HG03280 (cell line): ENCODE results near the gene TMEM174.

Experiments
- ATAC-seq: cut with Tn5 transposase; IDR thresholded peaks from one replicate; pipeline ENCODE4 v1.9.1; 2021; ENCODE audit warnings: mild to moderate bottlenecking, moderate library complexity; ENCODE audit not compliant: unreplicated experiment

Gene TMEM174, protein sequence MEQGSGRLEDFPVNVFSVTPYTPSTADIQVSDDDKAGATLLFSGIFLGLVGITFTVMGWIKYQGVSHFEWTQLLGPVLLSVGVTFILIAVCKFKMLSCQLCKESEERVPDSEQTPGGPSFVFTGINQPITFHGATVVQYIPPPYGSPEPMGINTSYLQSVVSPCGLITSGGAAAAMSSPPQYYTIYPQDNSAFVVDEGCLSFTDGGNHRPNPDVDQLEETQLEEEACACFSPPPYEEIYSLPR

DNA sequence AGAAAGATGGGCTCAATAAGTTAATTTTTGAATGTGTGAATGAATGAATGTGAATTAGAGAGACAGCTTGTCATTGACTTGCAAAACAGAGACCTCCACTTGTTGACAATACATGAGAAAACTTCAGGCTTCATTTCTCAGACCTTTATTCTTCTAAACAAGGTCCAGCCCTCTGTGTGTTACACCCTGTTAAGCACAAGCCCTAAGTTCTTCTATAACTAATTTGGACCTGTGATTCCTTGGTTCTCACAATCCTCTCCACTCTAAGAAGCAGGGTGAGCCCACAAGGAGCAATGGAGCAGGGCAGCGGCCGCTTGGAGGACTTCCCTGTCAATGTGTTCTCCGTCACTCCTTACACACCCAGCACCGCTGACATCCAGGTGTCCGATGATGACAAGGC lies at the start of gene TMEM174:
TSS of gene TMEM174 (plus strand) at position 243 of the 400 bp plus-strand sequence. CDS start at position 294, 51 bp downstream.
- ATAC-seq, result no peak

DNA sequence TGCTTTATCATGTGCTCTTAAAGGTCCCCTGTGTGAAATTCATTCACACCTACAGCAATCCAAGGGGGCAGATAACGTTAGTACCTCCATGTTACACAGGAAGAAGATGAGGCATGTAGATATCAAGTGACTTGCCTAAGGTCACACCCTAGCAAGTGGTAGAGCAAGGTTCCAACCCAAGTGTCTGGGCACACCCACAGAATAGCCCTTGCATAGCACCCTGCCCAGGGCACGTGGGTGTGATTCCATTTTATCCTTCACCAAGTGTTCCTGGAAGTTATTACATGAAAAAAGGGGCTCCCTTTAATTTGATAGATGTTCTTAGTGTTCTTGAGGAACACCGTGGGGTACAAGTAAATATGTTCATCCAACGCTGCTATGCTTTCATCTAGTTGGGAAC lies 47.7 kb upstream of the TMEM174 start:
- ATAC-seq, result no peak

GRCh38 chr5:73126381-73126780 lies 46.6 kb upstream of the TMEM174 start:
- ATAC-seq, result no peak

DNA sequence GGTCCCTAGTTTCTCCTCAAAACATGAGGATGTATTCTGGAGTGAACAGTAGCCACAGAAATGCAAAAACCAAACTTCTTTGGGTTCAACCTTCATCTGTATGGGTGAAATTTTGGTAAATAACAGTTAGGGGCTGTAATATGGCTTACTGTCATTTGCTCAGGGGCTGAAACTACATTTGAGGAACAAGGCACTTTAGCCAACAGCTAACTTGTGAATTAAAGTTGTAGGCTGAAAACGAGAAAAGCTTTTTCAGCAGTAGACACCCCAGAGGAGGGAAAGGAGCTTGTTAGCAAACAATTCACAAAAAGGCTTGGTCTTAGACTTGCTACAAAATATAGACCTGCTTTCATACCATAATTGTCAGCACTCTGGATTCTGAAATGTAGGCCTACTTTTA lies 46.0 kb upstream of the TMEM174 start:
- no peak for ATAC-seq

- no peak for ATAC-seq
These were observed 43.9 kb upstream of the TMEM174 start for GRCh38 chr5:73129143-73129542.

DNA sequence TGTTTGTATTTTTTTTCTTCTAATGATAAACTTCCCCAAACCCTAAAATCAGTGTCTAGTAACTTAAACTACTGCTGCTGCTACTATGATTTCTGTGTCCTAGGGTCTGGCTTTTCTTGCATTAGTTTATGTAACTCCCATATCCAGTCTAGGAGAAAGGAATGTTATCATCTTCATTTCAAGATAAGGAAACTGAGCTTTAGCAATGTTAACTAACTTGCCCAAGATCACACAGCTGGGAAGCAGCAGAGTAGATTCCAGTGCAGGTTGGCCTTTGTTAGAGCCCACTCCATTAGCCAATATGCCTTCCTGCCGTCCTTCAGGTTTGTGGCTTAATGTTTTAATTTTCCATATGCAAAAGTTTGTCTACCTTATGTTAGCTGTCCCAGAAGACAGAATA lies 42.2 kb upstream of the TMEM174 start:
- no peak for ATAC-seq

DNA sequence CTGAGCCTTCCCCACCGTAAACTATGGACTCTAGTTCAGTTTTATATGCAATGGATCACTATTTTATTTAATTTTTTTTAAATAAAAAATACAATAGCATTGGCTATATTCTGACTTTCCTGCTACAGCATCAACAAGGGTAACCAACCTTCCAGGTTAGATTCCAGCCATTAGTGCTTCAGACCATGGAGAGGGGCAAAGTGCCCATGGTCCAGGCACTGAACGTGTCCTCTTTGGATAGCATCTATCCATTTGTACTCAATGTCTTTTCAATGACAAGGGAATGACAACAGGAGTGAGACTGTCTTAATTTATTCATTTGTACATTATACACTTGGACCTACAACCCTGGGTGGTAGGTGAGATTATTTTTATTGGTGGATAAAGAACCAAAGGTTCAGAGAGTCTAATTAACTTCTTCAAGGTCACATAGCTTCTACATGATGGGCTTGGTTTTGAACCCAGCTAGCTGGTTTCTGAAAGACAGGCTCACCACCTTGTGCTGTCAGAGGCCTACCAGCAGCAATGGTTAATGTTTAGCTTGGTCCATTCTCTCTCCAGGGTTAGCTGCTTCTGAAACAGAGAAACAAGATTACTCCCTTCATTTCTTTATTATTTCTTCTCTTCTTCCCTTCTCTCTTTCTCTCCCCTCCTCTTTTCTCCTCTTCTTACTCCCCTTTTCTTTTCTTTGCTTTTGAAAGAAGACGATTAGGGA lies 41.1 kb upstream of the TMEM174 start:
- ATAC-seq, result no peak

DNA sequence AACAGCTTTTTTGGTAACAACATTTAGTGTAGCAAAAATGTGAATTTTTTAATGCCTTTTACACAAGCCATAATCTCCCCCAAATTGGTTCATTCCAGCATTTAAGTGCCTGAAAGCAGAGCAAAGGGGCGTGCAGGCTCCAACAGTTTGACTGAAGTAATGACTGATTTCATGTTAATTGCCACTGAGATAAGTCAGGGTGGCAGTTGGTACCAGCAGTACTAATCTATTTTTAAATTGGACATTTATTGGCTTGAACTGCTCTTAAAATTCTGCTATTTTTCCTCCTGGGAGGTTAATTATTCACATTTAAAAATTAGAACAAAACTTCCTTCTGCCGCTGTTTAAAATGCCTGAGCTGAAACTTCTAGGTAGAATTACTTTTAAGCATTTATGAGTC lies 40.2 kb upstream of the TMEM174 start:
- ATAC-seq, result no peak

- no peak for ATAC-seq
These were observed 38.0 kb upstream of the TMEM174 start for GRCh38 chr5:73135021-73135420.

DNA sequence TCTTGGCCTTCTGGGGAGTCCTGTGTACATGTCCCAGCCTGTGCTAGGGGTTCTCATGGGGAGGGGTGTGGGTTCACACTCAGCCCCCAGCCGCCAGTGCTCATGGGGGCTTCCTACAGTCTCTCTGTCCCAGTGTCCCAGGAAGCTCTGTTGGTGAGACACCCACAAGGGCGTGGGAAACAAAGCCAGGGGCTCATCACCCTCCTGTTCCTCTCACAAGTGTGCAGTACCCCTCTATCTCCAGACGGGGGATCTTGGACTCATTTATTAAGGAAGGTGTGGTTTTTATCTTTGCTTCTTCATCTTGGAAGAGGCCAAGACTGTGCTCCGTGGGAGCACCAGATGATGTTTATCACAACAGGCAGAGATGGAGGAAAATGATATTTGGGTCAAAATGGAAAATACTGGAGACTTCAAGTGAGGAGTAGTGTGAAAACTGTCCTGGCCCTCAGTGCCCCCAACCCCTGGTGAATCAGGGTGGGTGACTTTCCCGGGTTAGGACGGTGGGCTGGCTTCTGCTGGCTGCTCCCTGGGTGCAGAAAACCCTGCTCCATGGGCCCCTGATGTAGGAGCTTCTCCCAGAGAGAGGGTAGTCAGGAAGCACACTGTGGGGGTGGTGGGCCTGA lies 37.5 kb upstream of the TMEM174 start:
- ATAC-seq, result no peak

DNA sequence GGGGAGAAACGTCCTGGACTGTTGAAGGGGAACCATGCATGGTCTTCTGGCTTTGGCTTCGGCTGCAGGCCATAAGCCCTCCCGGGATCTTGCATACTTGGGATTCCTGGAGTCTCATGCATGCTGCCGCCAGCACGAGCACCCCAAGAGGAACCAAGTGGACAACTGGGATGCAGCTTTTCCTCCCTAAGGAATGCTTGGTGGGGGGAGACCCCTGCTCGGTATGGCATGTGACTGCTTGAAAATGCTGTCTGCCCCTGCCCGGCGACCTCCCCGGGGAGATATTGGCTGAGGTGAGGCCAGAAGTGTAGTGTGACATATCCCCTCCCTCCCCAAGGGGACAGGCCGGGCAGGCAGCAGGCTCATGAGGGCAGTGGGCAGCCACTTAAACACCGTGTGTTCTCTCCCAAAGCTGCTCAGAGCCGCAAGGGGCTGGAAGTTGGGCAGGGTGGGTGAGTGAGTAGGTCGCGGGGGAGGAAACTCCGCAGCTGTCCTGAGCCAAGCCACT lies 36.9 kb upstream of the TMEM174 start:
- ATAC-seq, result no peak

- no peak for ATAC-seq
These were observed 35.1 kb upstream of the TMEM174 start for GRCh38 chr5:73137563-73138530.

DNA sequence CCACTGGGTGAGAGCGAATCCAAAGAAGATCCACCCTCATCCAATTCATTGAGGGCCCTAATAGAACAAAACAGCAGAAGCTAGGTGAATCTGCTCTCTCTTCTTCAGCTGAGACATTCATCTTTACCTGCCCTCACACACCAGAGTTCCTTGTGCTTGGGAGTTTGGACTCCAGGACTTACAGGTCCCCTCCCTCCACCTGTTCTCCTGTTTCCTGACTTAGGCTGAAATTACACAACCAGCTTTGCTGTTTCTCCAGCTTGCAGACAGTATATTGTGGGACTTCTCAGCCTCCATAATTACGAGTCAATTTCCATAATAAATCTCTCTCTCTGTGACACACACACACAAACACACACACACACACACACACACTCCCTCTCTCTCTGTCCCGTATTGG lies 33.5 kb upstream of the TMEM174 start:
- ATAC-seq, result no peak

GRCh38 chr5:73140801-73141200 lies 32.2 kb upstream of the TMEM174 start:
- ATAC-seq, result no peak

DNA sequence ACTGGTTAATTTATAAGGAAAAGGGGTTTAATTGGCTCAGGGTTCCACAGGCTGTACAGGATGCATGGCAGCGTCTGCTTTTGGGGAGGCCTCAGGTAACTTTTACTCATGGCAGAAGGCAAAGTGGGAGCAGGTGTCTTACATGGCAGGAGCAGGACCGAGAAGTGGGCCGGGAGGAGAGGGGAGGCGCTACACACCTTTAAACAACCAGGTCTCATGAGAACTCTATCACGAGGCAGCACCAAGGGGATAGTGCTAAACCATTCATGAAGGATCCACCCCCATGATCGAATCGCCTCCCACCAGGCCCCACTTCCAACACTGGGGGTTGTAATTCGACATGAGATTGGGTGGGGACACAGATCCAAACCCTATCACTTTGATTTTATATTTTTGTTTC lies 31.0 kb upstream of the TMEM174 start:
- ATAC-seq, result no peak

GRCh38 chr5:73143716-73144115 lies 29.3 kb upstream of the TMEM174 start:
- no peak for ATAC-seq

GRCh38 chr5:73149540-73149939 lies 23.5 kb upstream of the TMEM174 start:
- ATAC-seq, result no peak

- no peak for ATAC-seq
These were observed 22.1 kb upstream of the TMEM174 start for GRCh38 chr5:73150876-73151275.

DNA sequence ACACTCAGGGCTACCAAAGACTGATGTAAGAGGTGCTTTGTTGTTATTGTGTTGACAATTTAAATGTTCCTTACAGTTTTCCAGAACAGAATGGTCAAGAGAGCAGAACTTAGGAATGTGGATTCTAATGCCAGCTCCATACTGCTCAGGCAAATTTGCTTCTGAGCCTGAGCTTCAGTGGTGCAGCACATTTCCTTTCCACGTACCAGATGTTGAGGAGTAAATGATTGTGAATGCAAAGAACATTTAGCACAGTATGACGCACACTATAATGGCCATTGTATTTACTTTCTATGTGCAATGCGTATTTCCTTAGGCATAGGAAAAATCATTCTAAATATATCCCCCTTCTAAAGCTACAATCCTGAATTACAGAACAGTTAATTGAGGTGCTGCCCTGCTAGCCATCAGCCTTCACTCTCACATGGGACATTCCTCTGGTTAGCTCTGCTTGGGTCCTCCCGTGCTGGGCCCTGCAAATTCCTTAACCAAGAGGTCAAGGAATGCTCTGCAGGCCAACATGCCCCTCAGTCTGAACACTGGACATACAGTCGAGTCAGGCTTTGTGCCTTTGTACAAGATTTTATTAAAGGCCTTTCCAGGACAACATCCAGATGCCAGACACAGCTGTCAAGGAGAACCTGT lies 21.1 kb upstream of the TMEM174 start:
- no peak for ATAC-seq
